NCI-H146 treated with DMSO at 0.1 percent for 48 hours (cell line): ENCODE results near the gene AXIN1.
"Not testable (repeated sequence)": the region's sequence is repeated elsewhere in the genome, so short reads cannot be mapped to it uniquely, and the experiment has no call there.

ENCODE experiments used
- DNase-seq: peaks from one replicate; lab custom pipeline; 2025; ENCODE audit not compliant: unreplicated experiment; lab: John Stamatoyannopoulos, UW

The AXIN1 gene

GRCh38 chr16:381012-381788, 28.7 kb upstream of the AXIN1 start:
- DNase-seq: no peak

GRCh38 chr16:380762-381011, 28.2 kb upstream of the AXIN1 start:
- no peak for DNase-seq

GRCh38 chr16:379961-380761, 27.6 kb upstream of the AXIN1 start:
- no peak for DNase-seq

- DNase-seq: peak; percentile 95
Observed at GRCh38 chr16:379183-379960, 26.8 kb upstream of the AXIN1 start.

GRCh38 chr16:378821-379182, 26.3 kb upstream of the AXIN1 start:
- DNase-seq: no peak

- not testable (repeated sequence) for DNase-seq
Observed at GRCh38 chr16:378113-378820, 25.7 kb upstream of the AXIN1 start.

GRCh38 chr16:377419-377951, 25.0 kb upstream of the AXIN1 start:
- no peak for DNase-seq

DNA sequence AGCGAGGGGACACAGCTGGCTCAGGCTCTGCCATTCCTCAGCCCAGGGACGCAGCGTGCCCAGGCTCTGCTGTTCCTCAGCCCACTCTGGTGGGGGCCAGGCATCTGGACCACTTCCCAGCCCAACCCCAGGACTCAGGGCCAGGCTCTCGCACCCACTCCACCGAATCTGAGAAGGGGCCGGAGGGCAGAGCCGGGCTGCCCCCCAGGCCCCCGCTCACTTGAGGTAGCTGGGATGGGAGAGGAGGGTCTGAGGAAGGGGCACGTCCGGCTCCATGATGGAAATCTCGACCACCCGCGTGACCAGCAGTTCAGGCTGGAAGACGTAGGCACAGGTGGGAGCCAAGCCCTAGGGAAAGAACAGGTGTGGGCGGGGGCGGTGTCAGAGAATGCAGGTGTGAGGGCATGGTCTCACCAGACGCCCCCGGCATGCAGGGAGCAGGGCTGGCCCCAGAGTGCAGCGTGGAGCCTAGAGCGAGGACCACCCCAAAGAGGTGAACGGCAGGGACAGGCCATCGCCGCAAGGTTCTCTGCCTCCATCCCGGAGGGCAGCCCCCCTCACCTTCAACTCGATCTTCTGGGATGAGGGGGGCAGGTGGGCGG, 24.4 kb upstream of the AXIN1 start:
- no peak for DNase-seq

DNA sequence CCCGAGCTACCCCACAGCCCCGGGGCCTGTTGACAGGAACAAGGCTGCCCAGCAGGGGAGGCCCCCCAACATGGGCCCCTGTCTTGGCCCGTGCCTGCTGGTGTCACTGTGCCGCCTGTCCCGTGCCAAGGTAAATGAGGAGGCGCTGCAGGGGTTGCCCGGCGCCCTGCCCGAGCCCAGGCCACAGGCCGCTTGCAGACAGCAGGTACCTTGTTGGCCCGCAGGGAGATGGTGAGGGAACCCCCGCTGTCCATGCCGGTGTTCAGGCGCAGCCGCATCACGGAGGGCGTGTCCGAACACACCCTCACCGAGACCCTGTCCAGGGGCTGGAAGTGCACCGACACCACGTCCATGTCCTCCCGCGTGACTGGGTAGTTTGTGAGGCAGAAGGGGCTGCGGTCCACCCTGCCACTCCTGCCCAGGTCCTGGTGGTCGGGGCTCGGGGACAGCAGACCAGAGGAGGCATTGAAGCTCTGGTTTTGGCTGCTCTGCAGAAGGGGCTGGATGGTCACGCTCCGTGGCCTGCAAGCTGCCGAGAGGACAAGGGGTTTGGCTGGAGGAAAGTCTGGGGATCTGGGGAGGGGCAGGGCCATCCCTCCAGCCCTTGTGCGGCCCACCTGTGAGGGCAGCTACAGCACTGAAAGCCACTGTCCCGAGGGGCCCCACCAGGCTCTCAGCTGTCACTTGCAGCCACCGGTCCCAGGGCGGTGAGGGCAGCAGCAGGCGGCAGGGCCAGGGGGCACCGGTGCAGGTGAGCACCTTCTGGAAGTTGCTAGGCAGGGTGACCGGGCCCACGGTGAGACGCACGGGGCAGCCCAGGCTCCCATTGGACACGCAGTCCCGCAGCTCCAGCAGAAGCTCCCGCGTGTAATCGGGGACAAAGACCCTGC, 23.6 kb upstream of the AXIN1 start:
- DNase-seq: no peak

GRCh38 chr16:375212-375611, 22.7 kb upstream of the AXIN1 start:
- DNase-seq: no peak

DNA sequence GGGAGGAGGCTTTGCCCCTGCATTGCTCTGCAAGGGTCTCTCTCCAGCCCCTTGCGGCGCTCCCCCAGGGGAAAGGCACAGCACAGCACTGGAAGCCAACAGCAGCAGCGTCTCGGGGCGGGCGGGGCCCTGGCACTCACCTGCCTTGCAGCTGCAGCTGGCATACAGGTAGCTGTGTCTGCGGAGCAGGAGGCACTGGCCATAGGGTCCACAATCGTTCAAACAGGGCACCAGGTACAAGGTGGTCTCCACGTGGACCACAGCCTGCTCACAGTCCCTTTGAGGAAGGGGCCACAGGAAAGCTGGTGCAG, 22.0 kb upstream of the AXIN1 start:
- no peak for DNase-seq

DNA sequence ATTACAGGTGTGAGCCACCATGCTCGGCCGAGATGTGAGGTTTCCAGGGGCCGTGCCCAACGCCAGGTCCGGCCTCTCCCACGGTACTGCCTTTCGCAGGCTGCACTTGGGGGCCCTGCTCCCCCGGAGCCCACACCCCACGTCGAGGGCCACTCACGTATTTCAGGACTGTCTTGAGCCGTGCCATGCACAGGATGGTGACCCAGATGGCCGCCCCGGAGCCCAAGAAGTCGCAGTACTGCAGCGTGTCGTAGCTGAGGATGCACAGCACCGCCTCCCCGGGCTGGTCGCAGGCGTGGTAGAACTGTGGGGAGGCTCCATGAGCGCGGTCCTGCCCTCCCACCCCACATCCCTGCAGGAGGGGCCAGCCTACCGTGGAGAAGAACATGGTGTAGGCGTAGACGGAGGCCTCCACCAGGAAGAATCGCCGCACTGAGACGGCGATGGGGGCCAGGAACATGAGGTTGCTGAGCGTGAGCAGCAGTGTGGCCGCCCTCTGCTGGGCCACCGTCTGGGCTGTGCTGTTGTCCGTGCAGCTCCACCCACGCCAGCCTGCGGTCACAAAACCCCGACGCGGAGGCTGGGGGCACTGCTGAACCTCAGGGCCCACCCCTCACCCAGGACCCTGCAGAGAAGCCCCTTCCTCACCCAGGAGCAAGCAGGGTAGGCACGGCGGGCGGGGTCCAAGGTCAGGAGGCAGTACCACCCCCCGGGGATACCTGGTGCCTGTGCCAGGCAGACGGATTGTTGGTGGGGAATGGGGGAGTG, 21.5 kb upstream of the AXIN1 start:
- no peak for DNase-seq

- DNase-seq: no peak
Observed at GRCh38 chr16:373020-373598, 20.6 kb upstream of the AXIN1 start.

- DNase-seq: no peak
Observed at GRCh38 chr16:372302-372983, 19.9 kb upstream of the AXIN1 start.

- no peak for DNase-seq
Observed at GRCh38 chr16:371515-372301, 19.2 kb upstream of the AXIN1 start.

GRCh38 chr16:370979-371514, 18.5 kb upstream of the AXIN1 start:
- DNase-seq: no peak

DNA sequence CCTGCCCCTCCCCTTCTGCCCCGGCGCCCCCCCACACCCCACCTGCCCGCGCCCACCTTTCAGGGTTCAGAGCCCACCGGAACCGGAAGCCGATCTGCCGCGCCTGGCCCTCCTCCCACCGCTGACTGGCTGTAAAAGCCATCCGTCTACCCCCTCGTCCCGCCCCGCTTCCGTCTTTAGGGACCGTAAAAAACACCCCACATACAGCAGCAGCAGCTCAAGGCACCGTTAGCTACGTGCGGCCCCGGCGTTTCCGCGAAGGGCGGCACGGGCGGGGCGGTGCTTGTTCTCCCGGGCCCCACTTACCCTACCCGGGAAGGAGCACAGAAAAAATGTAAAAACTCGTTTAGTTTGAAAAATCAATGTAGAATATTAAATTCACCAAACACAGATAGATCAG, 17.9 kb upstream of the AXIN1 start, which contains the start of gene MRPL28:
Gene MRPL28 (minus strand): TSS at position 96 of the 400 bp plus-strand sequence. CDS start 320 bp downstream, outside the sequence.
- DNase-seq: peak; percentile 94
